GM04503 (cell line): ENCODE data around the gene COL6A2.
"Not testable (repeated sequence)": the region's sequence is repeated elsewhere in the genome, so short reads cannot be mapped to it uniquely, and the experiment has no call there.

Source experiments
- DNase-seq: peaks from one replicate; pipeline ENCODE4 v3.0.0-alpha.2; 2012; ENCODE audit warnings: low read depth

Gene COL6A2

GRCh38 chr21:46061063-46061462 is 36.8 kb upstream of the COL6A2 start:
- DNase-seq: no peak

GRCh38 chr21:46061518-46061917 is 36.4 kb upstream of the COL6A2 start:
- DNase-seq: no peak

DNA sequence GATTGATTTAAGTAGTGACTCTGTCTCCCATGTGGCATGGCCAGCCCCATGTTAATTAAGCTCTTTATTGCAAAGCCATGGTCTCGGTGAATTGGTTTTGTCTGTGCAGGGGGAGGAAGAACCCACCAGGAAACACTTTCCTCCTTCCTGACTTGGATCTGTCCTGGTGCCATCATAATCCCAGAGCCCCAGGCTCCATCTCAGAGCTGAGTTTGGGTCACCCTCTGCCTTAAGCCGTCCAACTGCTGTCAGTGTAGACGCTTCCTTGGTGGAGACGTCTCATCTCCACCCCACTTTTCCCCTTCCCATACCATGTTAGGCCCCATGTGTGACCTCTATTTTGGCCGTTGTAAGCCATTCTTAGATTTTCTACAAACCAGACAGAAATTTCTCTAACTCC is 36.0 kb upstream of the COL6A2 start:
- DNase-seq: no peak

DNA sequence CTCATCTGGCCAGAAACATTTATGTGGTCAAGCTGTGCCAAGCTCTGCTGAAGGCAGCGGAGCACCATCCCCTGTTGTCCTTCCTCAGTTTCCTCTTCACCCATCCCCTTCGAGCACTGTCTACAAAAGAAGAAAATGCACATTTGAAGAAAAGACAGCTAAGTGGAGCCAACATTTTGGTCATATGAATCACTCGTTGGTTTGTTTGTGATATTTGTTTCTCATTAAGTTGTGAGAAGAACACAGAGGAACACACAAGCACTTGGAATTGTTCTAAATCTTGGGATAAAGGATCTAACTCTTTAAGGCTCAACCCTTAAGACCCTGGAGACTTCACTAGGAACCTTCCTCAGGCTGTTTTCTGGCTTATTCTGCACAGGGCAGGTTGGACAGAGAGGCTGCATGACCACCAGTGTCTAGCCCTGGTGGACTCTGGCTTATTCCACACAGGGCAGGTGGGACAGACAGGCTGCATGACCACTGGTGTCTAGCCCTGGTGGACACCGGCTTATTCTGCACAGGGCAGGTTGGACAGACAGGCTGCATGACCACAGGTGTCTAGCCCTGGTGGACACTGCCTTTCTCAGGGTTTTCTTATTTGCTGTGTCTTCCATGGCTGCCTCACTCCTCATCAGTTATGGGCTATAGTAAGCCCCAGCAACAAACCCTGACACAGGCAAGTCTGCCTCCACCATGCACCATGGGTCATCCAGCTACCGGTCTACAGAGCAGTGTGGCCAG is 35.3 kb upstream of the COL6A2 start:
- DNase-seq: no peak

DNA sequence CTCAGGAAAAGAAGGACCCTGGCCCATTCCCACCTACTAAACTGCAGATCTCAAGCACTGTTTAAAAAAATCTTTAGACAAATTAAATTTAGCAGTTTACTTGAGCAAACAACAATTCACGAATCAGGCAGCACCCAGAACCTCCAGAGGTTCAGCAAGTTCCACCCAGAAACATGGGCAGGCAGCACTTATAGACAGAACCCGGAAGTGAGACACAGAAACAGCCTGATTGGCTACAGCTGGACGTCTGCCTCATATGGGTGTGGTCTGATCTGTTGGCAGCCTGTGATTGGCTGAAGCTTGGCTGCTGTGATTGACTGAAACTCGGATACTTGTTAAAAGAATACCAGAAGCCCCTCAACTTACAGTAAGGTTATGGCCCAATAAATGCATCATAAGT is 34.7 kb upstream of the COL6A2 start:
- no peak for DNase-seq

DNA sequence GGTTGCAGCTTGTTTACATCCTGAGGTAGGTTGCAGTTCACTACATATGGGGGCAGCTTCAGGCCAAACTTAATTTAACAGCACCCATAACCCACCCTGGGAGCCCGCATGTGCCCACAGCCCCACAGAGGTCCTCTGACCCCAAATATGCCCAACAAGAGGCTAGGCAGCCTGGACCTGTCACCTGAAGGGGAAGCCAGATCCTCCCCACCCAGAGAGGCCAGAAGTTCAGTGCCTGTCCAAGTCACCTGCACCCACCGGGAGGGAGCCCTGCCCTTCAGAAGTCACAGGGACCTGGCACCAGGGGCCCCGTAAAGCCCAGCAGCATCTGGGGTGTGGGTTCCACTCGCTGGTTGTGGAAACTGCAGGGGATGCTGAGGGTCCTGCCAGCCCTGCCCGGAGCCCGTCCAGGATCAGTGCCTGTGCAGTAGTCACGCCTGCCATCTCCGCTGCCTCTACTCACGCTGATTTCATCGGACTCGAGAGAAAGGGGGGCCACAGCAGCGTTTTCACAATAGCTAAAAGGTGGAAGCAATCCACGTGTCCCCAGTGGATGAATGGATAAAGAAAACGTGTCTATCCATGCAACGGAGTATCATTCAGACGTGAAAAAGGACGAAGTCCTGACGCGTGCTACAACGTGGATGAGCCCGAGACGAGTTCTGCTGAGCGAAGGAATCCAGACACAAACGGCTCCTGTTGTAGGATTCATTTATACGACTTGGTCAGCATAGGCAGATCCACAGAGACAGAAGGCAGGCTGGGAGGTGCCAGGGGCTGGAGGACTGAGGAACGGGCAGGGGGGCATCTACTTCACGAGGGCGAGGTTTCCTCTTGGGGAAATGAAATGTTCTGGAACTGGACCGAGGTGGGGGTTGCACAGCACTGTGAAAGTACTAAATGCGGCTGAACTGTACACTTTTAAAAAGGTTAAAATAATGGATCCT is 33.9 kb upstream of the COL6A2 start:
- no peak for DNase-seq

- DNase-seq: no peak
Measured at GRCh38 chr21:46064870-46065214, 33.1 kb upstream of the COL6A2 start.

DNA sequence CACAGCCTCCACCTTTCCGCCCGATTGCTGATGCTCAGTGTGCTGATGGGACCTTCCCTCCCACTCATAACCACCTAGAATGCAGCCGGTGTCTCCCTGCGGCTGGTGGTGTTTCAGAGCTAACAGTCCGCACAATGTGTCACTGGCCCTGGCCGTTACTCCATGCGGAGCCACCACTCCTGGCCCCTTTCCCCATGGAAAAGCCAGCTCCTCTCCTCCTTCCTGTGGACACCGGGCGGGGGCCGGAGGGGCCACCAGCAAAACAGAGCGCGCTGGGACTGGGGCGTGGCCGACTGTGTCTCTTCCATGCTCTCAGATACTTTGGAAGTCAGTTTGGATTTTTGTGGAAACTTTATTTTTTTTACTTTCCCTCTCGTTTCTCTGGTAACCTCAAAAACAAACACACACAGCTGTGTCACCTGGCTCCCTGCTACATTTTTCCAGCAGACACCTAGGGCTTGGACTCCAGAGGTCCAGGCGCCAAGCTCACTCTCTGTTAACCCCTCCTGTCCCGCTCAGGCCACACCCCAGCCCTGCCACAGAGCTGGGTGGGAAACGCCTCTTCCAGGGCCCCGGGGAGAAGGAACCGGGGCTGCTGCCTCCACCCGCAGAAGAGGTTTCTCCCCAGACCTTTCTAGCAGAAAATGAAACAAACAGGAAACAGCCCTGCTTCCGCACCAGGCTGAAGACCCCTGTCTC is 32.5 kb upstream of the COL6A2 start:
- DNase-seq: peak; percentile 62

- no peak for DNase-seq
Measured at GRCh38 chr21:46065914-46066551, 31.9 kb upstream of the COL6A2 start.

- no peak for DNase-seq
Measured at GRCh38 chr21:46066591-46067331, 31.2 kb upstream of the COL6A2 start.

- no peak for DNase-seq
Measured at GRCh38 chr21:46067505-46068201, 30.3 kb upstream of the COL6A2 start.

- DNase-seq: no peak
Measured at GRCh38 chr21:46068516-46069079, 29.3 kb upstream of the COL6A2 start.

GRCh38 chr21:46069166-46069565 is 28.7 kb upstream of the COL6A2 start:
- no peak for DNase-seq

DNA sequence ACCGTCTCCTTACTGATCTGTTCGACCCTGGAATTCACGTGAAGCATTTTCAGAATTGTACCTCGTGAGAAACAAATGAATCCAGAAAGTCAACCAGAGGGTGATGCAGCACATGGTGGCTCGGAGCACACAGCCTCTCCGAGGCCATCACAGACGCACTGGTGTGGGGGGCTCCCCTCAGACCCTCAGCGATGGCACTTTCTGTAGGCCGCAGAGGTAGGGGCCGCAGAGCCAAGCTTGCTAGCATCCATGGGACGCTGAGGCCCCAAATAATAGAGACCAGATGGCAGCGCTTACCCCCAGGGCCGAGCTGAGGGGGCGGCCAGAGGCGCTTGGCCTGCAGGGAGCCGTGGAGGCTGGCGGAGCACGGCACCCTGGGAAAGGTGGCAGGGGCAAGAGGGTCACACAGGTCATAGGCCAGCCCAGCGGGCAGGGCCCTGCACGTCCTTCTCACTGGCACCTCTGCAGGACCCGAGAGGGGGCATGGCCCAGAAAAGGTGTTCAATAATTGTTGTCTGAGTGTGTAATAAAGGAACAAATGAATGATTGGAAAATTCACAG is 28.1 kb upstream of the COL6A2 start:
- DNase-seq: no peak

- no peak for DNase-seq
Measured at GRCh38 chr21:46071082-46071481, 26.8 kb upstream of the COL6A2 start.

DNA sequence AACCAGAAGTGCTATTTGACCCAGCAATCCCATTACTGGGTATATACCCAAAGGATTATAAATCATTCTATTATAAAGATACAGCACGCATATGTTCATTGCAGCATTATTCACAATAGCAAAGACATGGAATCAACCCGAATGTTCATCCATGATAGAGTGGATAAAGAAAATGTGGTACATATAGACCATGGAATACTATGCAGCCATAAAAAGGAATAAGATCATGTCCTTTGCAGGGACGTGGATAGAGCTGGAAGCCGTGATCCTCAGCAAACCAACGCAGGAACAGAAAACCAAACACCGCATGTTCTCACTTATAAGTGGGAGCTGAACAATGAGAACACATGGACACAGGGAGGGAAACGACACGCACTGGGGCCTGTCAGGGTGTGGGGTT is 21.2 kb upstream of the COL6A2 start:
- DNase-seq: not testable (repeated sequence)

DNA sequence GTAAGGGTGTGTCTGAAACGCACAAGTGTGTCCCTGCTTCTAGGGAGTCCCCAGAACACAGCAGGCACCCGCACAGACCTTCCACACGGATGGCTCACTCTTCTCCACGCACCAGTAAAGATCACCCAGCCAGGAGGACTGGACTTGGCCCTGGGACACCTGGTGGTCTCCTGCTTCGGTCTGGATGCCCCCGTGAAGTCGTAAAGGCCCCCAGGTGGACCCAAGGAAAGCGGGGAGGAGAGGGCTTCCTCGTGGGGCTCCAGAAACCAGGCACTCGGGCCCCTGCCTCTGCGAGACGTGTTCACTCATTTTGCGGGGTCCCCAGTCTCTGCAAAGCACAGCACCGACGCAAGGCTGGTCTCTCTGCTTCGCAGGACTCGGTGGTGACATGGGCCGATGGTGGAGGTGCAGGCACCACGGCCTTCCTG is 20.2 kb upstream of the COL6A2 start:
- DNase-seq: no peak

- peak; percentile 51 for DNase-seq
Measured at GRCh38 chr21:46078322-46078977, 19.5 kb upstream of the COL6A2 start.

DNA sequence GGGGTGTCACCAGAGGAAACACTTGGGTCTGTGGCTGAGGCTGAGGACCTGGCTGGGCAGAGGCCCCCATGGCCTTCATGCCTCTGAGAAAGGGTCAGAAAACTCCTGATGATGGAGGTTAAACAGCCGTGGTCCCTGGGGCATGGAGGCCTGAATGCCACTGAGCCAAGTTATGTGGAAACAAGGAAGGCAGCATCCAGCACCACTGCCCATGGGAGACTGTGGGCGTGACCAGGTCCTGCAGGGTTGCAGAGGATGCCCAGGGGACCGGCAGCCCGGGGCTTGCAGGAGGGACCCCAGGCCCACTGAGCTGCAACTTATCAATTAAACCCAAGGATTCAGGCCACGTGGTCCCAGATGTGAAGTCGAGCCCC is 18.9 kb upstream of the COL6A2 start:
- DNase-seq: no peak
